Lung (tissue), 13 donors: ENCODE measurements around the gene SCYL3. TPM values are rescaled to one million over a fixed set of nuclear protein-coding genes. Genes with fewer than 3 reads are reported as not detected.

Source experiments
- ATAC-seq: fragments of 200-7000 bp; cut with Tn5 transposase; one replicate; pipeline ENCODE4 v1.9.1; 2020; ENCODE audit warnings: moderate number of reproducible peaks; ENCODE audit not compliant: insufficient read depth, low FRiP score
- DNase-seq, 3 donors: peaks; one replicate each; pipeline ENCODE4 v3.0.0-alpha.2; 2013 to 2017
- H3K27ac ChIP-seq, 2 donors: one replicate each; pipeline ENCODE4 v1.5.1; 2013; ENCODE audit warnings: mild to moderate bottlenecking in 2 of 2, moderate library complexity in 2 of 2, control low read depth in 1 of 2, inconsistent platforms in 1 of 2, low read depth in 1 of 2, low read length in 1 of 2
- H3K27me3 ChIP-seq, 3 donors: one replicate each; pipeline ENCODE4 v1.5.1; 2013; ENCODE audit warnings: low read length in 2 of 3; ENCODE audit not compliant: control insufficient read depth in 3 of 3, insufficient read depth in 3 of 3
- H3K36me3 ChIP-seq, 4 donors: one replicate each; pipeline ENCODE4 v1.5.1; 2013; ENCODE audit warnings: low read length in 4 of 4, mild to moderate bottlenecking in 1 of 4, moderate library complexity in 1 of 4; ENCODE audit not compliant: control insufficient read depth in 4 of 4, insufficient read depth in 4 of 4
- H3K4me1 ChIP-seq, 5 donors: one replicate each; pipeline ENCODE4 v1.5.1; 2013; ENCODE audit warnings: low read length in 5 of 5, mild to moderate bottlenecking in 2 of 5, moderate library complexity in 1 of 5; ENCODE audit not compliant: control insufficient read depth in 5 of 5, insufficient read depth in 5 of 5
- H3K4me3 ChIP-seq: one replicate; pipeline ENCODE4 v1.5.1; 2013; ENCODE audit warnings: mild to moderate bottlenecking, control low read depth, moderate library complexity
- H3K9ac ChIP-seq, 2 donors: one replicate each; pipeline ENCODE4 v1.5.1; 2013; ENCODE audit warnings: low read length in 2 of 2, control low read depth in 1 of 2; ENCODE audit not compliant: insufficient read depth in 1 of 2
- H3K9me3 ChIP-seq, 4 donors: one replicate each; pipeline ENCODE4 v1.5.1; 2013; ENCODE audit warnings: low read length in 3 of 4, mild to moderate bottlenecking in 1 of 4, moderate library complexity in 1 of 4; ENCODE audit not compliant: control insufficient read depth in 4 of 4, insufficient read depth in 3 of 4
- CTCF ChIP-seq: IDR thresholded peaks from 2 replicates; pipeline ENCODE4 v1.5.1; 2012; ENCODE audit warnings: mild to moderate bottlenecking; ENCODE audit errors: control extremely low read depth, extremely low read depth
- WGBS, 2 donors: extraction: QIAGEN DNeasy Blood & Tissue Kit; methylation state at CpG; one replicate each; pipeline ENCODE4 v1.1.7; 2013; 5-methylcytosine and 5-hydroxymethylcytosine counted together
- polyA plus RNA-seq, 2 donors: library from polyadenylated mRNA; stranded (reverse); fragments of 200-250 nt; gene quantifications; one replicate each; pipeline ENCODE4 v1.2.1, GENCODE V29; 2013
- small RNA-seq: library from RNA; depleted of rRNA; stranded (forward); fragments of <200 nt; gene quantifications from one replicate; pipeline ENCODE3, GENCODE V24; 2014; ENCODE audit warnings: low replicate concordance
- total RNA-seq, 2 donors: library from RNA; depleted of rRNA in 1 of 2; stranded (reverse); fragments of >200 nt in 1 of 2; gene quantifications; one replicate each; pipeline ENCODE4 v1.2.1, GENCODE V29; 2014 to 2021
- donor health status: control.
- donor health status: control.
- donor health status: Bipolar disorder and iron deficiency.
- donor health status: healthy.
- donor health status: DM: yes; HTN: yes; CAD: no.

The SCYL3 gene
- total and polyA plus RNA-seq, 4 donors, result 3.8 to 16.0 (median 7.6) TPM

- peak; percentile 13 for TF ChIP-seq CTCF
- no peaks in the 10 kb centered on the region for H3K27me3 ChIP-seq
- H3K9me3 ChIP-seq, result no peaks in the 10 kb centered on the region
- no peak overlapping the region for H3K27ac ChIP-seq
- ATAC-seq (no peak), DNase-seq (peak in 2 of 3 donors; percentile 55 to 62)
- 60% methylated on average over 4 of the region's 4 CpGs for WGBS, 2 donors
- no peaks in the 10 kb centered on the region for H3K4me1 ChIP-seq
- peaks cover 2 to 16% (median 5%) of the 10 kb centered on the region in 4 donors for H3K36me3 ChIP-seq
- no peak overlapping the region for H3K4me3 ChIP-seq
- no peak overlapping the region for H3K9ac ChIP-seq
These were observed 84.2 kb downstream of the SCYL3 start for GRCh38 chr1:169809370-169810095.

GRCh38 chr1:169804941-169805340 is 88.8 kb downstream of the SCYL3 start:
- ATAC-seq (no peak), DNase-seq (no peak)
- Histone ChIP-seq H3K27me3 (no peaks in the 10 kb centered on the region), H3K4me1 (no peaks in the 10 kb centered on the region), H3K9ac (no peak overlapping the region), H3K9me3 (no peaks in the 10 kb centered on the region), H3K27ac (no peak overlapping the region), H3K4me3 (no peak overlapping the region), H3K36me3 (peaks cover 2 to 17% (median 5%) of the 10 kb centered on the region in 4 donors)
- TF ChIP-seq CTCF, result no peak
- WGBS, 2 donors, result 96 to 98% methylated on average over 2 of the region's 2 CpGs

GRCh38 chr1:169802888-169803287 is 90.8 kb downstream of the SCYL3 start:
- no peak for ATAC-seq
- TF ChIP-seq CTCF, result no peak
- no peak overlapping the region for H3K4me3 ChIP-seq
- H3K27me3 ChIP-seq, result no peaks in the 10 kb centered on the region
- H3K36me3 ChIP-seq, result peaks cover 2 to 17% (median 5%) of the 10 kb centered on the region in 4 donors
- H3K27ac ChIP-seq, result no peak overlapping the region
- no peak overlapping the region for H3K9ac ChIP-seq
- DNase-seq, result no peak
- H3K9me3 ChIP-seq, result no peaks in the 10 kb centered on the region
- no peaks in the 10 kb centered on the region for H3K4me1 ChIP-seq

Small RNA genes lying within 50 kb of the gene (small RNA-seq; reads per million reads assigned to genes)
- gene RN7SL333P, result 0.39 reads per million, percentile 48 among the genes with 10 or more reads in this experiment

Other genes with a start within 250 kb of the SCYL3 start
- gene SELL, start 182.3 kb downstream of the SCYL3 start, total RNA-seq, result 10 to 100 TPM; 15.1 to 22.7 TPM
- gene SELL, start 182.3 kb downstream of the SCYL3 start, polyA plus RNA-seq, result 100 to 1,000 TPM in 1 of 2 donors, 1 to 10 TPM in 1; 3.6 to 143 TPM
- 1 to 10 TPM; 3.2 to 4.5 TPM for gene SELE, start 159.8 kb downstream of the SCYL3 start, total RNA-seq
- gene SELE, start 159.8 kb downstream of the SCYL3 start, polyA plus RNA-seq, result 10 to 100 TPM in 1 of 2 donors, 1 to 10 TPM in 1; 2.1 to 40.2 TPM
- 1 to 10 TPM; 5.9 to 8.6 TPM for gene METTL18, start 99.0 kb downstream of the SCYL3 start, total RNA-seq
- 1 to 10 TPM; 4.4 to 6.8 TPM for gene METTL18, start 99.0 kb downstream of the SCYL3 start, polyA plus RNA-seq
- 10 to 100 TPM; 22.8 to 48.4 TPM for gene KIFAP3, start 180.8 kb upstream of the SCYL3 start, total RNA-seq
- gene KIFAP3, start 180.8 kb upstream of the SCYL3 start, polyA plus RNA-seq, result 10 to 100 TPM; 11.5 to 11.7 TPM